Measurements from ENCODE around the gene TRIM67. TPM values are rescaled to one million over a fixed set of nuclear protein-coding genes. Genes with fewer than 3 reads are reported as not detected.

The TRIM67 gene
- total RNA-seq, 1 experiment from 2014 or later: not detected

GRCh38 chr1:231209531-231209930, 47.7 kb downstream of the TRIM67 start (continued):
- no peak for TF ChIP-seq E2F5 (CRISPR knock-in tag; IDR thresholded peaks at IDR 0.05)
- TF ChIP-seq EMX1 (CRISPR knock-in tag; IDR thresholded peaks at IDR 0.05): no peak
- TF ChIP-seq CREM (CRISPR knock-in tag; IDR thresholded peaks at IDR 0.05): no peak
- TF ChIP-seq, protein P1, sequence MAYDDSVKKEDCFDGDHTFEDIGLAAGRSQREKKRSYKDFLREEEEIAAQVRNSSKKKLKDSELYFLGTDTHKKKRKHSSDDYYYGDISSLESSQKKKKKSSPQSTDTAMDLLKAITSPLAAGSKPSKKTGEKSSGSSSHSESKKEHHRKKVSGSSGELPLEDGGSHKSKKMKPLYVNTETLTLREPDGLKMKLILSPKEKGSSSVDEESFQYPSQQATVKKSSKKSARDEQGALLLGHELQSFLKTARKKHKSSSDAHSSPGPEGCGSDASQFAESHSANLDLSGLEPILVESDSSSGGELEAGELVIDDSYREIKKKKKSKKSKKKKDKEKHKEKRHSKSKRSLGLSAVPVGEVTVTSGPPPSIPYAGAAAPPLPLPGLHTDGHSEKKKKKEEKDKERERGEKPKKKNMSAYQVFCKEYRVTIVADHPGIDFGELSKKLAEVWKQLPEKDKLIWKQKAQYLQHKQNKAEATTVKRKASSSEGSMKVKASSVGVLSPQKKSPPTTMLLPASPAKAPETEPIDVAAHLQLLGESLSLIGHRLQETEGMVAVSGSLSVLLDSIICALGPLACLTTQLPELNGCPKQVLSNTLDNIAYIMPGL (CRISPR knock-in tag; IDR thresholded peaks at IDR 0.05): no peak
- no peak for TF ChIP-seq JAZF1 (CRISPR knock-in tag; IDR thresholded peaks at IDR 0.05)
- TF ChIP-seq TCF7 (CRISPR knock-in tag; IDR thresholded peaks at IDR 0.05; ENCODE audit: low read depth): no peak
- TF ChIP-seq SMAD3 (CRISPR knock-in tag; IDR thresholded peaks at IDR 0.05; ENCODE audit: borderline replicate concordance): no peak
- TF ChIP-seq SP1 (CRISPR knock-in tag; conservative IDR thresholded peaks at IDR 0.05): no peak

- ChIA-PET POLR2A (no interaction called here), CTCF (interaction anchor here (0.9 to 3.5 kb wide), 7 partner anchors 39 to 568 kb away, joined by 3 to 17 read pairs (median 4); no protein-coding TSS in a partner anchor)
- DNase-seq (ENCODE audit: low spot score) (no peak), ATAC-seq (no peak)
- Mint-ChIP-seq H3K4me3 (no peak overlapping the region), H3K27me3 (ENCODE audit: low read depth) (peaks cover 94% of the 10 kb centered on the region), H3K4me1 (peaks cover 12% of the 10 kb centered on the region), H3K27ac (no peak overlapping the region), H3K36me3 (no peaks in the 10 kb centered on the region), H3K9me3 (no peaks in the 10 kb centered on the region)
- no peak for TF ChIP-seq ETV6 (CRISPR knock-in tag; IDR thresholded peaks at IDR 0.05)
- TF ChIP-seq CREB1 (CRISPR knock-in tag; IDR thresholded peaks at IDR 0.05): no peak
- no peak for TF ChIP-seq KAT7 (CRISPR knock-in tag; IDR thresholded peaks at IDR 0.05; ENCODE audit: borderline replicate concordance)
- no peak for TF ChIP-seq NR1H2 (CRISPR knock-in tag; IDR thresholded peaks at IDR 0.05)
- TF ChIP-seq, protein P2, sequence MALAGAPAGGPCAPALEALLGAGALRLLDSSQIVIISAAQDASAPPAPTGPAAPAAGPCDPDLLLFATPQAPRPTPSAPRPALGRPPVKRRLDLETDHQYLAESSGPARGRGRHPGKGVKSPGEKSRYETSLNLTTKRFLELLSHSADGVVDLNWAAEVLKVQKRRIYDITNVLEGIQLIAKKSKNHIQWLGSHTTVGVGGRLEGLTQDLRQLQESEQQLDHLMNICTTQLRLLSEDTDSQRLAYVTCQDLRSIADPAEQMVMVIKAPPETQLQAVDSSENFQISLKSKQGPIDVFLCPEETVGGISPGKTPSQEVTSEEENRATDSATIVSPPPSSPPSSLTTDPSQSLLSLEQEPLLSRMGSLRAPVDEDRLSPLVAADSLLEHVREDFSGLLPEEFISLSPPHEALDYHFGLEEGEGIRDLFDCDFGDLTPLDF (CRISPR knock-in tag; IDR thresholded peaks at IDR 0.05): no peak
- TF ChIP-seq ZNF263 (CRISPR knock-in tag; IDR thresholded peaks at IDR 0.05; ENCODE audit: low read depth): no peak
- TF ChIP-seq RORB (CRISPR knock-in tag; IDR thresholded peaks at IDR 0.05): no peak
- TF ChIP-seq, protein P3, sequence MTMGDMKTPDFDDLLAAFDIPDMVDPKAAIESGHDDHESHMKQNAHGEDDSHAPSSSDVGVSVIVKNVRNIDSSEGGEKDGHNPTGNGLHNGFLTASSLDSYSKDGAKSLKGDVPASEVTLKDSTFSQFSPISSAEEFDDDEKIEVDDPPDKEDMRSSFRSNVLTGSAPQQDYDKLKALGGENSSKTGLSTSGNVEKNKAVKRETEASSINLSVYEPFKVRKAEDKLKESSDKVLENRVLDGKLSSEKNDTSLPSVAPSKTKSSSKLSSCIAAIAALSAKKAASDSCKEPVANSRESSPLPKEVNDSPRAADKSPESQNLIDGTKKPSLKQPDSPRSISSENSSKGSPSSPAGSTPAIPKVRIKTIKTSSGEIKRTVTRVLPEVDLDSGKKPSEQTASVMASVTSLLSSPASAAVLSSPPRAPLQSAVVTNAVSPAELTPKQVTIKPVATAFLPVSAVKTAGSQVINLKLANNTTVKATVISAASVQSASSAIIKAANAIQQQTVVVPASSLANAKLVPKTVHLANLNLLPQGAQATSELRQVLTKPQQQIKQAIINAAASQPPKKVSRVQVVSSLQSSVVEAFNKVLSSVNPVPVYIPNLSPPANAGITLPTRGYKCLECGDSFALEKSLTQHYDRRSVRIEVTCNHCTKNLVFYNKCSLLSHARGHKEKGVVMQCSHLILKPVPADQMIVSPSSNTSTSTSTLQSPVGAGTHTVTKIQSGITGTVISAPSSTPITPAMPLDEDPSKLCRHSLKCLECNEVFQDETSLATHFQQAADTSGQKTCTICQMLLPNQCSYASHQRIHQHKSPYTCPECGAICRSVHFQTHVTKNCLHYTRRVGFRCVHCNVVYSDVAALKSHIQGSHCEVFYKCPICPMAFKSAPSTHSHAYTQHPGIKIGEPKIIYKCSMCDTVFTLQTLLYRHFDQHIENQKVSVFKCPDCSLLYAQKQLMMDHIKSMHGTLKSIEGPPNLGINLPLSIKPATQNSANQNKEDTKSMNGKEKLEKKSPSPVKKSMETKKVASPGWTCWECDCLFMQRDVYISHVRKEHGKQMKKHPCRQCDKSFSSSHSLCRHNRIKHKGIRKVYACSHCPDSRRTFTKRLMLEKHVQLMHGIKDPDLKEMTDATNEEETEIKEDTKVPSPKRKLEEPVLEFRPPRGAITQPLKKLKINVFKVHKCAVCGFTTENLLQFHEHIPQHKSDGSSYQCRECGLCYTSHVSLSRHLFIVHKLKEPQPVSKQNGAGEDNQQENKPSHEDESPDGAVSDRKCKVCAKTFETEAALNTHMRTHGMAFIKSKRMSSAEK (CRISPR knock-in tag; IDR thresholded peaks at IDR 0.05; ENCODE audit: borderline replicate concordance): no peak
- TF ChIP-seq, protein P4, sequence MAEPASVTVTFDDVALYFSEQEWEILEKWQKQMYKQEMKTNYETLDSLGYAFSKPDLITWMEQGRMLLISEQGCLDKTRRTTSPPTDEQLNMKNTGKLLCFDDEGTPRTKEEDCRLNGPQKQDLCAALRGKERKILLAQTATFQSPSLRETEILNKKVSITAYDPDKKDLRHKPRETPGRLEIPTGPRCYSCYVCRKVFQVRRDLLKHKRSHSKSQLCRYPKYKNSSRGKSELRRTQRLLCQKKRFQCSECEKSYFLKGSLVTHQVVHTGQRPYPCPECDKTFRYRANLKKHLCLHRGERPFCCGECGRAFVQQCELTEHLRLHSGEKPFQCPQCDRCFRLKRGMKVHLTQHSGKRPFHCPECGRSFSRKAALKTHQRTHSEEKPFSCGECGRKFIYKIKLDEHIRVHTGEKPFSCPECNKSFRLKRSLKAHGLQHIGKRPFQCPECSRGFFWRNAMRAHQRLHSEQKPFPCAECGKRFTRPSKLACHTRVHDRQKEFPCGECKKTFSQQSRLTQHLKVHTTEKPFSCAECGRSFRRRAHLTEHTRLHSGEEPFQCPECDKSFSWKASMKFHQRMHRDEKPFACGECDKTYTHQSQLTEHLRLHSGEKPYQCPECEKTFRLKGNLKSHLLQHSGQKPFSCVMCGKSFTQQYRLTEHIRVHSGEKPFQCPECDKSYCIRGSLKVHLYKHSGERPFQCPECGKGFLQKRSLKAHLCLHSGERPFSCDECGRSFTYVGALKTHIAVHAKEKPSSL (CRISPR knock-in tag; conservative IDR thresholded peaks at IDR 0.05): no peak
- TF ChIP-seq, protein P5, sequence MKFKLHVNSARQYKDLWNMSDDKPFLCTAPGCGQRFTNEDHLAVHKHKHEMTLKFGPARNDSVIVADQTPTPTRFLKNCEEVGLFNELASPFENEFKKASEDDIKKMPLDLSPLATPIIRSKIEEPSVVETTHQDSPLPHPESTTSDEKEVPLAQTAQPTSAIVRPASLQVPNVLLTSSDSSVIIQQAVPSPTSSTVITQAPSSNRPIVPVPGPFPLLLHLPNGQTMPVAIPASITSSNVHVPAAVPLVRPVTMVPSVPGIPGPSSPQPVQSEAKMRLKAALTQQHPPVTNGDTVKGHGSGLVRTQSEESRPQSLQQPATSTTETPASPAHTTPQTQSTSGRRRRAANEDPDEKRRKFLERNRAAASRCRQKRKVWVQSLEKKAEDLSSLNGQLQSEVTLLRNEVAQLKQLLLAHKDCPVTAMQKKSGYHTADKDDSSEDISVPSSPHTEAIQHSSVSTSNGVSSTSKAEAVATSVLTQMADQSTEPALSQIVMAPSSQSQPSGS (CRISPR knock-in tag; IDR thresholded peaks at IDR 0.05; ENCODE audit: borderline replicate concordance, low read depth): no peak
- no peak for TF ChIP-seq ZNF281 (CRISPR knock-in tag; IDR thresholded peaks at IDR 0.05)
These were observed 48.3 kb downstream of the TRIM67 start for GRCh38 chr1:231210126-231210525.
